Right lobe of liver (tissue), 6 donors: ENCODE data around the gene PLA2R1. TPM values are rescaled to one million over a fixed set of nuclear protein-coding genes. Genes with fewer than 3 reads are reported as not detected.

Experiments
- ATAC-seq, 4 donors: fragments of 200-7000 bp; cut with Tn5 transposase; one replicate each; pipeline ENCODE4 v1.9.1; 2020; ENCODE audit warnings: mild to moderate bottlenecking in 4 of 4, moderate library complexity in 4 of 4
- DNase-seq, 3 donors: peaks; one replicate each; pipeline ENCODE4 v3.0.0-alpha.2; 2020
- H3K27ac ChIP-seq, 3 donors: fragments of 200-600 bp; one replicate each; pipeline ENCODE4 v1.8.0; 2022
- H3K27me3 ChIP-seq, 2 donors: fragments of 200-600 bp; one replicate each; pipeline ENCODE4 v1.8.0; 2022
- H3K36me3 ChIP-seq, 4 donors: fragments of 200-600 bp; sonication (generic) in 1 of 4; one replicate each; pipeline versions ENCODE4 v1.5.1 to v1.8.0; 2017 to 2022; ENCODE audit warnings: control low read depth in 1 of 4
- H3K4me1 ChIP-seq, 4 donors: fragments of 200-600 bp; sonication (generic) in 1 of 4; one replicate each; pipeline versions ENCODE4 v1.5.1 to v1.8.0; 2017 to 2022; ENCODE audit warnings: control low read depth in 1 of 4
- H3K4me3 ChIP-seq, 3 donors: fragments of 200-600 bp; one replicate each; pipeline ENCODE4 v1.8.0; 2022
- H3K9me3 ChIP-seq, 4 donors: fragments of 200-600 bp; sonication (generic) in 1 of 4; one replicate each; pipeline versions ENCODE4 v1.5.1 to v1.8.0; 2017 to 2022; ENCODE audit warnings: control low read depth in 1 of 4
- CTCF ChIP-seq, 4 donors: fragments of 200-600 bp in 3 of 4; fragments of 450-650 bp in 1 of 4; IDR thresholded peaks; one replicate each; pipeline versions ENCODE4 v1.5.1 to v1.8.0; 2016 to 2022; ENCODE audit warnings: antibody characterized with exemption in 4 of 4, mild to moderate bottlenecking in 2 of 4
- POLR2A ChIP-seq: fragments of 450-650 bp; IDR thresholded peaks from one replicate; pipeline ENCODE4 v1.6.1; 2017; ENCODE audit warnings: antibody characterized with exemption, mild to moderate bottlenecking
- WGBS: methylation state at CpG from one replicate; pipeline ENCODE4 v1.1.6; 2018; ENCODE audit warnings: low coverage, low lambda C conversion rate; ENCODE audit not compliant: insufficient coverage; ENCODE audit errors: missing lambda C conversion rate; 5-methylcytosine and 5-hydroxymethylcytosine counted together
- intact Hi-C, 2 donors: fragments of 100-400 bp; cut with DNase I; formaldehyde crosslinking; loops; one replicate each; pipeline versions ENCODE4 v1.11.2 to v1.14.1; 2022
- total RNA-seq, 6 experiments: library from RNA; depleted of rRNA in 2 of 6; stranded (reverse); fragments of >200 nt in 2 of 6; fragmentation: NEBNext Ultra II Directional in 3 of 6; extraction: Animal tissue kit (Norgen Biotek cat#: 25700) in 3 of 6; gene quantifications; one replicate each; pipeline versions ENCODE4 v1.1.0 to v1.2.4, GENCODE V29; 2016 to 2023
- donor health status: DM: no; HTN: yes; CAD: no.
- donor health status: DM: no; HTN: no; CAD: no.
- donor health status: DM: no; HTN: no; CAD: no.
- donor health status: DM: no; HTN: yes; CAD: no.
- donor health status: DM: no; HTN: yes; CAD: no.

The PLA2R1 gene
- total RNA-seq, 6 experiments from 2014 or later = 0.70 to 1.6 (median 0.97) TPM

GRCh38 chr2:159995038-159995437 lies 67.4 kb downstream of the PLA2R1 start:
- Histone ChIP-seq H3K27me3 (no peaks in the 10 kb centered on the region), H3K4me1 (no peaks in the 10 kb centered on the region), H3K27ac (no peak overlapping the region), H3K9me3 (no peaks in the 10 kb centered on the region), H3K36me3 (no peaks in the 10 kb centered on the region), H3K4me3 (no peak overlapping the region)
- TF ChIP-seq CTCF (IDR thresholded peaks at IDR 0.05) (no peak), POLR2A (no peak)
- ATAC-seq (no peak), DNase-seq (no peak)
- 67% methylated on average over 2 of the region's 2 CpGs for WGBS
- intact Hi-C loops = no loop called here

- no peak overlapping the region for H3K4me3 ChIP-seq
- no peaks in the 10 kb centered on the region for H3K27me3 ChIP-seq
- WGBS = 80% methylated on average over 4 of the region's 4 CpGs
- no peaks in the 10 kb centered on the region for H3K36me3 ChIP-seq
- intact Hi-C loops = no loop called here
- H3K27ac ChIP-seq = no peak overlapping the region
- no peak for DNase-seq
- TF ChIP-seq CTCF (IDR thresholded peaks at IDR 0.05) (no peak), POLR2A (no peak)
- no peaks in the 10 kb centered on the region for H3K4me1 ChIP-seq
- no peaks in the 10 kb centered on the region for H3K9me3 ChIP-seq
- ATAC-seq = no peak
Observed at GRCh38 chr2:159989249-159989648, 73.2 kb downstream of the PLA2R1 start.

- no peaks in the 10 kb centered on the region for H3K4me1 ChIP-seq
- intact Hi-C loops = no loop called here
- DNase-seq (no peak), ATAC-seq (no peak)
- no peaks in the 10 kb centered on the region for H3K9me3 ChIP-seq
- 87% methylated on average over 4 of the region's 4 CpGs for WGBS
- H3K27me3 ChIP-seq = no peaks in the 10 kb centered on the region
- H3K4me3 ChIP-seq = no peak overlapping the region
- H3K27ac ChIP-seq = no peak overlapping the region
- TF ChIP-seq POLR2A (no peak), CTCF (IDR thresholded peaks at IDR 0.05) (no peak)
- H3K36me3 ChIP-seq = no peaks in the 10 kb centered on the region
Observed at GRCh38 chr2:159988412-159988970, 73.9 kb downstream of the PLA2R1 start.

GRCh38 chr2:159987181-159987580 lies 75.2 kb downstream of the PLA2R1 start:
- Histone ChIP-seq H3K27me3 (no peaks in the 10 kb centered on the region), H3K36me3 (no peaks in the 10 kb centered on the region), H3K4me1 (no peaks in the 10 kb centered on the region), H3K9me3 (no peaks in the 10 kb centered on the region), H3K4me3 (no peak overlapping the region), H3K27ac (no peak overlapping the region)
- 53% methylated on average over 6 of the region's 6 CpGs for WGBS
- DNase-seq (no peak), ATAC-seq (no peak)
- intact Hi-C loops = no loop called here
- TF ChIP-seq CTCF (IDR thresholded peaks at IDR 0.05) = no peak
- no peak for TF ChIP-seq POLR2A

GRCh38 chr2:159985656-159986055 lies 76.8 kb downstream of the PLA2R1 start:
- H3K27ac ChIP-seq = no peak overlapping the region
- no peak overlapping the region for H3K4me3 ChIP-seq
- no peaks in the 10 kb centered on the region for H3K36me3 ChIP-seq
- H3K4me1 ChIP-seq = no peaks in the 10 kb centered on the region
- no peak for DNase-seq
- TF ChIP-seq POLR2A = no peak
- TF ChIP-seq CTCF (IDR thresholded peaks at IDR 0.05) = no peak
- intact Hi-C loops = no loop called here
- ATAC-seq = no peak
- H3K27me3 ChIP-seq = no peaks in the 10 kb centered on the region
- whole genome bisulfite sequencing = 0% methylated on average over 1 of the region's 3 CpGs
- H3K9me3 ChIP-seq = no peaks in the 10 kb centered on the region
